ENCODE data around the gene PTTG1. TPM values are rescaled to one million over a fixed set of nuclear protein-coding genes. Genes with fewer than 3 reads are reported as not detected.

The PTTG1 gene
- polyA plus RNA-seq, 1 experiment: 67.4 TPM

GRCh38 chr5:160453751-160454150 lies 32.1 kb downstream of the PTTG1 start:
- POLR2A ChIA-PET: no interaction called here
- TF ChIP-seq CTCF (IDR thresholded peaks at IDR 0.05; ENCODE audit: low read depth, low read length): no peak

GRCh38 chr5:160455600-160455999 lies 33.9 kb downstream of the PTTG1 start:
- CTCF ChIA-PET: no interaction called here
- POLR2A ChIA-PET: no interaction called here
- Histone ChIP-seq H3K9me3 (ENCODE audit: control insufficient read depth, insufficient read depth, low read length) (no peaks in the 10 kb centered on the region), H3K27me3 (ENCODE audit: control insufficient read depth, insufficient read depth, low read length) (no peaks in the 10 kb centered on the region), H3K27ac (ENCODE audit: low read depth, low read length) (no peak overlapping the region), H3K4me3 (ENCODE audit: low read depth, low read length) (no peak overlapping the region)
- no peak for DNase-seq (ENCODE audit: low read depth, low spot score)
- TF ChIP-seq CTCF (IDR thresholded peaks at IDR 0.05; ENCODE audit: low read depth, low read length): no peak

More at GRCh38 chr5:160453751-160454150, 32.1 kb downstream of the PTTG1 start:
- DNase-seq (ENCODE audit: low read depth, low spot score): no peak
- Histone ChIP-seq H3K27me3 (ENCODE audit: control insufficient read depth, insufficient read depth, low read length) (no peaks in the 10 kb centered on the region), H3K4me3 (ENCODE audit: low read depth, low read length) (no peak overlapping the region), H3K9me3 (ENCODE audit: control insufficient read depth, insufficient read depth, low read length) (no peaks in the 10 kb centered on the region), H3K27ac (ENCODE audit: low read depth, low read length) (no peak overlapping the region)
- CTCF ChIA-PET: interaction anchor here (0.6 to 3.7 kb wide), 3 partner anchors 12 to 1492 kb away, joined by 3 to 28 read pairs (median 3); no protein-coding TSS in a partner anchor

- Histone ChIP-seq H3K27ac (ENCODE audit: low read depth, low read length) (no peak overlapping the region), H3K27me3 (ENCODE audit: control insufficient read depth, insufficient read depth, low read length) (no peaks in the 10 kb centered on the region), H3K4me3 (ENCODE audit: low read depth, low read length) (no peak overlapping the region), H3K9me3 (ENCODE audit: control insufficient read depth, insufficient read depth, low read length) (peaks cover 3% of the 10 kb centered on the region; the same call in 1 of the 2 replicates)
- TF ChIP-seq CTCF (IDR thresholded peaks at IDR 0.05; ENCODE audit: low read depth, low read length): no peak
- CTCF ChIA-PET: interaction anchor here (1.0 kb wide), 1 partner anchor 17 kb away, joined by 3 read pairs; no protein-coding TSS in a partner anchor
- DNase-seq (ENCODE audit: low read depth, low spot score): no peak
- POLR2A ChIA-PET: no interaction called here
Observed at GRCh38 chr5:160456480-160457177, 35.0 kb downstream of the PTTG1 start.

GRCh38 chr5:160457252-160457651 lies 35.6 kb downstream of the PTTG1 start:
- no peak for DNase-seq (ENCODE audit: low read depth, low spot score)
- ChIA-PET CTCF (interaction anchor here (1.0 kb wide), 1 partner anchor 18 kb away, joined by 3 read pairs; no protein-coding TSS in a partner anchor), POLR2A (no interaction called here)
- peaks cover 3% of the 10 kb centered on the region; the same call in 1 of the 2 replicates for H3K9me3 ChIP-seq (ENCODE audit: control insufficient read depth, insufficient read depth, low read length)
- H3K27ac ChIP-seq (ENCODE audit: low read depth, low read length): no peak overlapping the region
- H3K27me3 ChIP-seq (ENCODE audit: control insufficient read depth, insufficient read depth, low read length): no peaks in the 10 kb centered on the region
- no peak for TF ChIP-seq CTCF (IDR thresholded peaks at IDR 0.05; ENCODE audit: low read depth, low read length)
- H3K4me3 ChIP-seq (ENCODE audit: low read depth, low read length): no peak overlapping the region
